ENCODE data around the gene IL17C. TPM values are rescaled to one million over a fixed set of nuclear protein-coding genes. Genes with fewer than 3 reads are reported as not detected.

Gene IL17C
- total and polyA plus RNA-seq, 2 donors (not counting 1 experiment from before 2014, with no cell fraction given): 1.3 to 1.5 TPM

GRCh38 chr16:88605186-88606147, 32.9 kb upstream of the IL17C start:
- CTCF ChIA-PET: no interaction called here
- no peak overlapping the region for H3K4me3 Mint-ChIP-seq
- Histone ChIP-seq H3K27ac (ENCODE audit: low read length in 2 of 2) (no peak overlapping the region), H3K9ac (ENCODE audit: low read length) (no peak overlapping the region), H3K36me3 (replicated peaks in 1 of 2; ENCODE audit: control extremely low read depth in 1 of 2, control insufficient read depth in 1 of 2, extremely low read depth in 1 of 2, insufficient read depth in 2 of 2, low read length in 1 of 2) (peaks cover 0 to 54% of the 10 kb centered on the region in 2 experiments), H3K27me3 (replicated peaks in 1 of 4; ENCODE audit: control extremely low read depth in 1 of 4, control insufficient read depth in 3 of 4, insufficient read depth in 4 of 4, low read length in 3 of 4) (no peaks in the 10 kb centered on the region), H3K9me3 (ENCODE audit: control extremely low read depth in 1 of 3, control insufficient read depth in 2 of 3, insufficient read depth in 1 of 3, low read length in 2 of 3) (no peaks in the 10 kb centered on the region), H3K79me2 (ENCODE audit: control insufficient read depth, insufficient read depth, low read length) (peaks cover 61% of the 10 kb centered on the region), H2AFZ (ENCODE audit: insufficient read depth, low read depth, low read length, poor library complexity, severe bottlenecking) (no peak overlapping the region), H3K4me2 (replicated peaks; ENCODE audit: low read depth, low read length, poor library complexity, severe bottlenecking) (no peak overlapping the region), H3K4me1 (ENCODE audit: control insufficient read depth in 2 of 2, insufficient read depth in 2 of 2, low read length in 2 of 2) (peaks cover 7 to 18% of the 10 kb centered on the region in 2 donors), H4K20me1 (ENCODE audit: control insufficient read depth, insufficient read depth, low read length, poor library complexity, severe bottlenecking) (peaks cover 44% of the 10 kb centered on the region), H3K4me3 (ENCODE audit: control extremely low read depth in 1 of 5, extremely low read depth in 1 of 5, insufficient read depth in 1 of 5, low read depth in 2 of 5, low read length in 4 of 5) (no peak overlapping the region)
- ATAC-seq (ENCODE audit: low read depth) (no peak), DNase-seq (no peak)
- H3K27ac Mint-ChIP-seq: no peak overlapping the region
- 98% methylated on average over 10 of the region's 20 CpGs for WGBS (ENCODE audit: insufficient coverage)
- TF ChIP-seq EZH2 (IDR thresholded peaks at IDR 0.05; ENCODE audit: borderline replicate concordance, insufficient read depth, low read depth, low read length, poor library complexity, severe bottlenecking) (no peak), CTCF (IDR thresholded peaks at IDR 0.05) (no peak)
- no peaks in the 10 kb centered on the region for H3K9me3 Mint-ChIP-seq (ENCODE audit: insufficient read depth)
- POLR2A ChIA-PET: no interaction called here
- intact Hi-C loops (cut with micrococcal nuclease): no loop called here
- no peaks in the 10 kb centered on the region for H3K27me3 Mint-ChIP-seq
- peaks cover 17% of the 10 kb centered on the region for H3K4me1 Mint-ChIP-seq

GRCh38 chr16:88606148-88606757, 32.1 kb upstream of the IL17C start:
- DNase-seq (no peak), ATAC-seq (ENCODE audit: low read depth) (no peak)
- POLR2A ChIA-PET: no interaction called here

More at GRCh38 chr16:88606148-88606757, 32.1 kb upstream of the IL17C start:
- CTCF ChIA-PET: no interaction called here
- H3K4me3 Mint-ChIP-seq: no peak overlapping the region
- no peaks in the 10 kb centered on the region for H3K27me3 Mint-ChIP-seq
- WGBS (ENCODE audit: insufficient coverage): 97% methylated on average over 17 of the region's 17 CpGs
- H3K4me3 ChIP-seq (ENCODE audit: control extremely low read depth in 1 of 5, extremely low read depth in 1 of 5, insufficient read depth in 1 of 5, low read depth in 2 of 5, low read length in 4 of 5): no peak overlapping the region
- peaks cover 61% of the 10 kb centered on the region for H3K79me2 ChIP-seq (ENCODE audit: control insufficient read depth, insufficient read depth, low read length)
- H3K9ac ChIP-seq (ENCODE audit: low read length): no peak overlapping the region
- TF ChIP-seq CTCF (IDR thresholded peaks at IDR 0.05) (no peak), EZH2 (IDR thresholded peaks at IDR 0.05; ENCODE audit: borderline replicate concordance, insufficient read depth, low read depth, low read length, poor library complexity, severe bottlenecking) (no peak)
- H3K9me3 Mint-ChIP-seq (ENCODE audit: insufficient read depth): no peaks in the 10 kb centered on the region
- H4K20me1 ChIP-seq (ENCODE audit: control insufficient read depth, insufficient read depth, low read length, poor library complexity, severe bottlenecking): peaks cover 42% of the 10 kb centered on the region
- peaks cover 7 to 18% of the 10 kb centered on the region in 2 donors for H3K4me1 ChIP-seq (ENCODE audit: control insufficient read depth in 2 of 2, insufficient read depth in 2 of 2, low read length in 2 of 2)
- no peaks in the 10 kb centered on the region for H3K9me3 ChIP-seq (ENCODE audit: control extremely low read depth in 1 of 3, control insufficient read depth in 2 of 3, insufficient read depth in 1 of 3, low read length in 2 of 3)
- no peak overlapping the region for H3K4me2 ChIP-seq (replicated peaks; ENCODE audit: low read depth, low read length, poor library complexity, severe bottlenecking)
- intact Hi-C loops (cut with micrococcal nuclease): no loop called here
- H3K27me3 ChIP-seq (replicated peaks in 1 of 4; ENCODE audit: control extremely low read depth in 1 of 4, control insufficient read depth in 3 of 4, insufficient read depth in 4 of 4, low read length in 3 of 4): no peaks in the 10 kb centered on the region
- H3K4me1 Mint-ChIP-seq: peaks cover 17% of the 10 kb centered on the region
- H3K36me3 ChIP-seq (replicated peaks in 1 of 2; ENCODE audit: control extremely low read depth in 1 of 2, control insufficient read depth in 1 of 2, extremely low read depth in 1 of 2, insufficient read depth in 2 of 2, low read length in 1 of 2): peaks cover 0 to 53% of the 10 kb centered on the region in 2 experiments
- no peak overlapping the region for H2AFZ ChIP-seq (ENCODE audit: insufficient read depth, low read depth, low read length, poor library complexity, severe bottlenecking)
- H3K27ac ChIP-seq (ENCODE audit: low read length in 2 of 2): no peak overlapping the region
- H3K27ac Mint-ChIP-seq: no peak overlapping the region

Measured in B cell (primary cell).